ENCODE data around the gene HDAC4.

DNA sequence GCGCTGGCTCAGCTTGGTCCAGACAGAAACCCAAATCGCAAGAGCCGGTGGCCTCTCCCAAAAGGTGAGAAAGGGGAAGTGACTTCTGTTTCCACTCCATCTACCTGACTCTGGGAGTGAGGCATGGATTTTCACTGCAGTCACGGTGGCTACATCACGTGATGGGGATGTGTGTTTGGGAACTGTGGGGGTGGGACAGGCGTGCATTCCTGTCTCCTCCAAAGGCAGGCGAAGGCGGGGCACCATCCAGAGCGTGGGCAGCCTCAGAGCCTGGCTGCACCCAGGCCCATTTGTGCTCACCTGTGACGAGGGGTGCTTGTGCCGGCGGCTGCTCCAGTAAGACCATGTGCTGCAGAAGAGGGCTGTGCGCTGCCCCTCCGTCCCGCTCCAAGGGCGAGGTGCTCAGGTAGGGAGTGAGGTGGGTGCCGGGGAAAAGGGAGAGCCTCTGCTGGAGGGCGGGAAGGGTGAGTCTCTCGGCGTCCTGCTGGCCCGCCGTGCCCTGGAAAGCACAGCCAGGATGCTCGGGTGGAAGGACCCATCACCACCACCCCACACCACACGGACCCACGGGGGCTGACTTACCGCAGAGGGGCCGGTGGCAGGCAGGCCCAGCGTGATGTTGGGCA lies 266.8 kb downstream of the HDAC4 start:
- TF ChIP-seq CTCF (IDR thresholded peaks at IDR 0.05) = no peak
- TF ChIP-seq, protein P1, sequence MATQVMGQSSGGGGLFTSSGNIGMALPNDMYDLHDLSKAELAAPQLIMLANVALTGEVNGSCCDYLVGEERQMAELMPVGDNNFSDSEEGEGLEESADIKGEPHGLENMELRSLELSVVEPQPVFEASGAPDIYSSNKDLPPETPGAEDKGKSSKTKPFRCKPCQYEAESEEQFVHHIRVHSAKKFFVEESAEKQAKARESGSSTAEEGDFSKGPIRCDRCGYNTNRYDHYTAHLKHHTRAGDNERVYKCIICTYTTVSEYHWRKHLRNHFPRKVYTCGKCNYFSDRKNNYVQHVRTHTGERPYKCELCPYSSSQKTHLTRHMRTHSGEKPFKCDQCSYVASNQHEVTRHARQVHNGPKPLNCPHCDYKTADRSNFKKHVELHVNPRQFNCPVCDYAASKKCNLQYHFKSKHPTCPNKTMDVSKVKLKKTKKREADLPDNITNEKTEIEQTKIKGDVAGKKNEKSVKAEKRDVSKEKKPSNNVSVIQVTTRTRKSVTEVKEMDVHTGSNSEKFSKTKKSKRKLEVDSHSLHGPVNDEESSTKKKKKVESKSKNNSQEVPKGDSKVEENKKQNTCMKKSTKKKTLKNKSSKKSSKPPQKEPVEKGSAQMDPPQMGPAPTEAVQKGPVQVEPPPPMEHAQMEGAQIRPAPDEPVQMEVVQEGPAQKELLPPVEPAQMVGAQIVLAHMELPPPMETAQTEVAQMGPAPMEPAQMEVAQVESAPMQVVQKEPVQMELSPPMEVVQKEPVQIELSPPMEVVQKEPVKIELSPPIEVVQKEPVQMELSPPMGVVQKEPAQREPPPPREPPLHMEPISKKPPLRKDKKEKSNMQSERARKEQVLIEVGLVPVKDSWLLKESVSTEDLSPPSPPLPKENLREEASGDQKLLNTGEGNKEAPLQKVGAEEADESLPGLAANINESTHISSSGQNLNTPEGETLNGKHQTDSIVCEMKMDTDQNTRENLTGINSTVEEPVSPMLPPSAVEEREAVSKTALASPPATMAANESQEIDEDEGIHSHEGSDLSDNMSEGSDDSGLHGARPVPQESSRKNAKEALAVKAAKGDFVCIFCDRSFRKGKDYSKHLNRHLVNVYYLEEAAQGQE (IDR thresholded peaks at IDR 0.05; ENCODE audit: insufficient read depth in 1 of 2, low read depth in 2 of 2, low read length in 1 of 2) = no peak
- TF ChIP-seq POLR2AphosphoS5 (IDR thresholded peaks at IDR 0.05; ENCODE audit: low read depth, low read length) = no peak
- TF ChIP-seq SIN3A (IDR thresholded peaks at IDR 0.05; ENCODE audit: borderline replicate concordance, insufficient read depth, low read depth, low read length) = no peak
- no peak for TF ChIP-seq TCF7L2 (IDR thresholded peaks at IDR 0.05; ENCODE audit: low read depth, low read length)
